Fibroblast of the aortic adventitia (primary cell): ENCODE data around the gene HARS1. TPM values are rescaled to one million over a fixed set of nuclear protein-coding genes. Genes with fewer than 3 reads are reported as not detected.
"Not testable (repeated sequence)": the region's sequence is repeated elsewhere in the genome, so short reads cannot be mapped to it uniquely, and the experiment has no call there.

Experiments
- DNase-seq: peaks from one replicate; pipeline ENCODE4 v3.0.0-alpha.2; 2010; ENCODE audit warnings: low read depth
- H3K4me3 ChIP-seq: 2 replicates; pipeline ENCODE4 v1.5.1; 2011; ENCODE audit warnings: low read depth, mild to moderate bottlenecking, control low read depth, low read length, moderate library complexity
- CTCF ChIP-seq: IDR thresholded peaks from 2 replicates; pipeline ENCODE4 v1.5.1; 2011; ENCODE audit warnings: mild to moderate bottlenecking, low read length, control low read depth, inconsistent platforms; ENCODE audit not compliant: insufficient read depth
- total RNA-seq: library from RNA; depleted of rRNA; stranded (reverse); fragments of >200 nt; gene quantifications from 2 replicates; pipeline ENCODE4 v1.2.3, GENCODE V29; 2012; ENCODE audit warnings: low replicate concordance

Gene HARS1
- 52.2 and 62.9 TPM in 2 replicates for total RNA-seq

GRCh38 chr5:140690941-140691924, at the start of gene HARS1, which contains the start of gene HARS2:
HARS1 (minus strand) TSS chr5:140691370; CDS start chr5:140691304, 66 bp downstream.
HARS2 (plus strand) TSS chr5:140691455; CDS start chr5:140691649, 194 bp downstream.
- peak; percentile 95 for DNase-seq
- peak within 1 kb of the TSS; percentile 99 for H3K4me3 ChIP-seq
- peak; percentile 1 for TF ChIP-seq CTCF

- H3K4me3 ChIP-seq: no peak overlapping the region
- no peak for TF ChIP-seq CTCF
- DNase-seq: no peak
Measured at GRCh38 chr5:140737486-140737885, 46.3 kb upstream of the HARS1 start.

- DNase-seq: peak; percentile 15
- no peak overlapping the region for H3K4me3 ChIP-seq
- peak; percentile 22 for TF ChIP-seq CTCF
Measured at GRCh38 chr5:140734354-140734753, 43.2 kb upstream of the HARS1 start.

GRCh38 chr5:140733098-140733497, 41.9 kb upstream of the HARS1 start:
- no peak overlapping the region for H3K4me3 ChIP-seq
- TF ChIP-seq CTCF: no peak
- DNase-seq: no peak

GRCh38 chr5:140725799-140726471, 34.8 kb upstream of the HARS1 start:
- TF ChIP-seq CTCF: no peak
- H3K4me3 ChIP-seq: peak overlapping the region; percentile 69
- DNase-seq: peak; percentile 94

GRCh38 chr5:140721395-140721794, 30.2 kb upstream of the HARS1 start:
- DNase-seq, H3K4me3 ChIP-seq: not testable (repeated sequence)

- not testable (repeated sequence) for DNase-seq, H3K4me3 ChIP-seq
Measured at GRCh38 chr5:140720738-140721137, 29.6 kb upstream of the HARS1 start.
